Heart left ventricle (tissue), 13 donors: ENCODE data around the gene EIF2D.

ENCODE experiments used
- POLR2A ChIP-seq, 2 donors: fragments of 450-650 bp; IDR thresholded peaks; one replicate each; pipeline ENCODE4 v1.6.1; 2017; ENCODE audit warnings: antibody characterized with exemption in 2 of 2, mild to moderate bottlenecking in 2 of 2, moderate library complexity in 2 of 2
- TF ChIP-seq, protein P1 (sequence below), 12 donors: fragments of 200-600 bp; sonication (generic) in 4 of 12; IDR thresholded peaks; one replicate each; pipeline versions ENCODE4 v1.5.0 to v1.8.0; 2018 to 2022; ENCODE audit warnings: antibody characterized with exemption in 12 of 12, mild to moderate bottlenecking in 5 of 12
- donor health status: ischemic (EF 13 %, LVEDD 7.1; RV severe dilation, severe dysfunction).
- donor health status: DM: no; HTN: yes; CAD: no.
- donor health status: DM: no; HTN: no; CAD: no.
- donor health status: ischemic (EF 25% LVEDD 6.9; RV normal size, moderate dysfunction).
- donor health status: ischemic (EF 25% LVEDD 5.7; RV mildly dilated, moderate dysfunction).
- donor health status: ischemic (EF 35%, LVEDD 5.7; RV mildly dilated, moderate dysfunction).
- donor health status: nonischemic (EF 11% LVEDD 7.7; RV severe dilation, severe dysfunction).
- donor health status: DM: yes; HTN: yes; CAD: no.
- donor health status: PGD.
- donor health status: ischemic (EF 29% LVEDD 5.4; RV normal size, mild dysfunction).
- donor health status: nonischemic (EF 23%, LVEDD 6.1; RV moderate dilation, normal function).

DNA sequence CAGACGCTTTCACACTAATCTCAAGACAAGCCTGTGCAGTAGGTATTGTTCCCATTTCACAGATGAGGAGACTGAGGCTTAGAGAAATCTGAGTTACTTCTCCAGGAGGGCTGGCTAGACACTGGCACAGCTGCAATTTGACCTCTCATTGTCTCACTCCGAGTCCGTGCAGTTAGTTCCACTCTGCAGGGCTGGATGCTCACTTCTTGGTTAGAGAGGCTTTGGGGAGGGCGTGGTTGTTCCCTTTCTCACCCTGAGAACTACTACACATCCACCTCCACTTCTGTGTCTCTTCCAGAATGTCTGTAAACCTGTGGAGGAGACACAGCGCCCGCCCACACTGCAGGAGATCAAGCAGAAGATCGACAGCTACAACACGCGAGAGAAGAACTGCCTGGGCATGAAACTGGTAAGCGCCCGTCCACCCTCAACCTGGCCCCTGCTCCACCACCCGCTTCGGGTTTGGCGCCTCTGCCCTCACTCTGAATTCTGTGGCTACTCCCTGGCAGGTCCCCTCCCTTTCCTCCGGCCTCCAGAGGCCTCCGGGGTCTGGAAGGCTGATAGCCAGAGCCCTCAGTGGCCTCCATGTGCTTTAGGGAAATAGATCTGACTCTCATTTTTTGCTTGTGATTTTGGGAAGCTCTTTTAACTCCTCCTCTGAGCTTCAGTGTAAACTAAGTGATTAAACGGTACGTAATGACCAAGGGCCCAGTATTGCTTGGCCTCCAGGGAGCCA lies 29.1 kb downstream of the EIF2D start:
- TF ChIP-seq POLR2A (IDR thresholded peaks at IDR 0.05), result no peak
- TF ChIP-seq, protein P1, sequence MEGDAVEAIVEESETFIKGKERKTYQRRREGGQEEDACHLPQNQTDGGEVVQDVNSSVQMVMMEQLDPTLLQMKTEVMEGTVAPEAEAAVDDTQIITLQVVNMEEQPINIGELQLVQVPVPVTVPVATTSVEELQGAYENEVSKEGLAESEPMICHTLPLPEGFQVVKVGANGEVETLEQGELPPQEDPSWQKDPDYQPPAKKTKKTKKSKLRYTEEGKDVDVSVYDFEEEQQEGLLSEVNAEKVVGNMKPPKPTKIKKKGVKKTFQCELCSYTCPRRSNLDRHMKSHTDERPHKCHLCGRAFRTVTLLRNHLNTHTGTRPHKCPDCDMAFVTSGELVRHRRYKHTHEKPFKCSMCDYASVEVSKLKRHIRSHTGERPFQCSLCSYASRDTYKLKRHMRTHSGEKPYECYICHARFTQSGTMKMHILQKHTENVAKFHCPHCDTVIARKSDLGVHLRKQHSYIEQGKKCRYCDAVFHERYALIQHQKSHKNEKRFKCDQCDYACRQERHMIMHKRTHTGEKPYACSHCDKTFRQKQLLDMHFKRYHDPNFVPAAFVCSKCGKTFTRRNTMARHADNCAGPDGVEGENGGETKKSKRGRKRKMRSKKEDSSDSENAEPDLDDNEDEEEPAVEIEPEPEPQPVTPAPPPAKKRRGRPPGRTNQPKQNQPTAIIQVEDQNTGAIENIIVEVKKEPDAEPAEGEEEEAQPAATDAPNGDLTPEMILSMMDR (IDR thresholded peaks at IDR 0.05), result no peak
